Urinary bladder (tissue), 4 donors: ENCODE results near the gene FKTN. TPM values are rescaled to one million over a fixed set of nuclear protein-coding genes. Genes with fewer than 3 reads are reported as not detected.

Source experiments
- DNase-seq: peaks from one replicate; pipeline ENCODE4 v3.0.0-alpha.2; 2015; ENCODE audit errors: extremely low spot score
- H3K27ac ChIP-seq: one replicate; pipeline ENCODE4 v1.5.1; 2013; ENCODE audit warnings: low read depth, mild to moderate bottlenecking, moderate library complexity
- H3K36me3 ChIP-seq: one replicate; pipeline ENCODE4 v1.6.1; 2013; ENCODE audit warnings: mild to moderate bottlenecking, moderate library complexity; ENCODE audit not compliant: insufficient read depth
- H3K4me1 ChIP-seq: one replicate; pipeline ENCODE4 v1.6.1; 2013; ENCODE audit warnings: mild to moderate bottlenecking, moderate library complexity; ENCODE audit not compliant: insufficient read depth
- H3K4me3 ChIP-seq: one replicate; pipeline ENCODE4 v1.5.1; 2013; ENCODE audit warnings: low read depth, low read length
- WGBS: extraction: QIAGEN DNeasy Blood & Tissue Kit; methylation state at CpG from one replicate; pipeline ENCODE4 v1.1.7; 2013; 5-methylcytosine and 5-hydroxymethylcytosine counted together
- polyA plus RNA-seq: library from polyadenylated mRNA; stranded (reverse); fragments of 200-250 nt; gene quantifications from one replicate; pipeline ENCODE4 v1.2.3, GENCODE V29; 2013
- total RNA-seq: library from RNA; depleted of rRNA; stranded (reverse); fragments of >200 nt; gene quantifications from one replicate; pipeline ENCODE4 v1.2.3, GENCODE V29; 2014
- donor health status: healthy with polysubstance abuse.
- donor health status: healthy.

FKTN gene
- total and polyA plus RNA-seq, 2 donors, result 5.0 to 48.9 TPM

GRCh38 chr9:105678163-105678562 lies 120.2 kb downstream of the FKTN start:
- DNase-seq, result no peak
- Histone ChIP-seq H3K4me3 (no peak overlapping the region), H3K27ac (no peak overlapping the region), H3K36me3 (no peaks in the 10 kb centered on the region), H3K4me1 (no peaks in the 10 kb centered on the region)
- 78% methylated on average over 1 of the region's 1 CpG for WGBS

DNA sequence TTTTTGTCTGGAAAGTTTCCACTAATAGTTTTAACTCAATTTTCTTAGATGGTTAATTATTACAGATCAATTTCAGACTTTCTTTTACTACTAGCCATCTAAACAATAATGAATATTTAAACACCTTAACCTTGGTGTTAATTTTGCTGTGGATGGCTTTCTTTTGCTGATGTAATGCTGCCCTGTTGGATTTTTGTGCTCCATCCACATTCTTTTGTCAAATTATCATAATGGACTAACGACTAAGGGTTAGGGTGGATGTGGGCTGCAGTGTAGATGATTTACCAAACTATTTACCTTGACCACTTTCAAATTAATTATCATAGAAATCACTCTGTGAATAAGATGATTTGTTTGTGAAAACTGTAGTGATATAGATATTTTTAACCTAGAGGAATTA lies 120.8 kb downstream of the FKTN start:
- Histone ChIP-seq H3K4me1 (no peaks in the 10 kb centered on the region), H3K27ac (no peak overlapping the region), H3K4me3 (no peak overlapping the region), H3K36me3 (no peaks in the 10 kb centered on the region)
- DNase-seq, result no peak
- 38% methylated on average over 1 of the region's 1 CpG for WGBS

DNA sequence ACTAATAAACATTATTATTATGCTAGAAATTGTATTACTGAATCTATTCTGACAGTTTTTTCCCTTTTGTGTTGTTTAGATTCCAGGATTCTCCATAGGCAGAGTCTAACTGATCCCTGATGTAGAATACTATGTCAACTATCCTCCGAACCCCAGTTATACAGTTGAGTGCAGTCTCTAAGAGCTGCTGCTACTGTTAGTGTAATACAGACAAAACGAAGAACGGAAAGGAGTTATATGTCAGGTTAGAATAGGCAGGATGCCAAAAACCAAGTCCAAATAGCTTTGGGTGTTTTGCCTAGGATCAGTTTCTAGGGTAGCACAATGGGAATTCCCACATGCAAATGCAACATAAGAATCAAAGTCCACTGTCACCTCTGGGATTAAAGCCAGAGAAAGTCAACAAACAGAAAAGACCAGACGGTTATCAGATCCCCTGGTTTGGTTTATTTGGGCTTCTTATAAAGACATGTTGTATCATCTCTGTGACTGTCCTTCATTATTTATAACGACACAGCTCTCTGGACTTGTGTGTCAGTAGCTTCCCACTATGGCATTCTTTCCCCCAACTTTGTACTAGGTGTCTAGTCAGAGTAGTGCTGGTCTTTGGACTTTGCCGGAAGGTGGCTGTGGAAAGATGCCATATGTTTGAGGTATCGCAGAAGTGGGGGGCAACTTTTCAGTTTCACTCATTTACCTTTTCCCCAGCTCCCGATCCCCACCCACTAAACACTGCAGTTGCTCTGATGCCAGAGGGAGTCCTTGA lies 121.5 kb downstream of the FKTN start:
- Histone ChIP-seq H3K4me3 (no peak overlapping the region), H3K36me3 (no peaks in the 10 kb centered on the region), H3K27ac (no peak overlapping the region), H3K4me1 (no peaks in the 10 kb centered on the region)
- no peak for DNase-seq
- WGBS, result 71% methylated on average over 8 of the region's 8 CpGs

DNA sequence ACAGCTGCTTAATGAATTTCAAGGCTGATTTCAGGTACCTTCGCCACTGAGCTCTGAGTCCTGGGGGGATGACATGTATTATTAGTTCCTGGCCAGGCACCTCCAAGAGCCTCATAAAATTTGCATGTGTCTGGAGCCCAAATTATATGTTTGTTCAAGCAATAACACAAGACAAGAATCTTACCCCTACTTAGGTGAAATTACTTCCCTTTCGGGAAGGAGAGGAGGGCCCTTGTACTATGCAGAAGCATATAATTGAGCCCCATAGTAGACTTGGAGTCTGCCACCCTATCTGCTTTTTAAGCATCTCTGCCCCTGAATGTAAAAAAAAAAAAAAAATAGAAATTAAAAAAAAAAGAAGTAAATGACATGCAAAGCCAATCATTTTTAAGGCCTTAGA lies 123.4 kb downstream of the FKTN start:
- H3K4me1 ChIP-seq, result no peaks in the 10 kb centered on the region
- no peaks in the 10 kb centered on the region for H3K36me3 ChIP-seq
- WGBS, result 93% methylated on average over 2 of the region's 2 CpGs
- H3K4me3 ChIP-seq, result no peak overlapping the region
- H3K27ac ChIP-seq, result no peak overlapping the region
- no peak for DNase-seq

GRCh38 chr9:105681724-105682123 lies 123.8 kb downstream of the FKTN start:
- Histone ChIP-seq H3K4me3 (no peak overlapping the region), H3K36me3 (no peaks in the 10 kb centered on the region), H3K4me1 (no peaks in the 10 kb centered on the region), H3K27ac (no peak overlapping the region)
- no peak for DNase-seq
- WGBS, result 87% methylated on average over 1 of the region's 1 CpG

DNA sequence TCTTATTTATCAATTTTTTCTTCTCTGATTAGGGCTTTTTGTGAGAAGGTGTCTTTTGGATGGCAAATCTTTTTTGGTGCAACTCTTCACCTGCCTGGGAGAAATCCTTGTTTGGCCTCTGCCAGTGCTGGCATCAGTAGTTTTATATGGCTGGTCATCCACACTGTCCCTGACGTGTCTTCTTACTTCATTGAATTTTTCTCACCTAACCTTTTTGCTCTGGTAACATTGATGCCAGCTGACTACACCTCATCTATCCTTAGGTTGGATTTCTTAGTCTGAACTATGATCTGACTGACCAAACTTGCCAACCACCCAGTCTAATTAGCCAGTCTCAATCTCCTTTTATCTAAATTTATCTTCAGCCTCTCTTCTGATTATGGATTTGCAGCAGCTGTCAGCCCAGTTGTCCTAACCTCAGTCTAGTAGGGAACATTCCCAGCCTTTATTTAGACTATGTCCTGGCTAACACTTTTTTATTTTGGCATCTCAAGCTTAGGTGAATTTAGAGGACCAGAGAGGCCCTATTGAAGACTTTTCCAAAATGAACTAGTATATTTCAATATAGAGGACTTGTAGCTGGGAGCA lies 125.9 kb downstream of the FKTN start:
- H3K36me3 ChIP-seq, result no peaks in the 10 kb centered on the region
- WGBS, result 67% methylated on average over 1 of the region's 1 CpG
- no peak overlapping the region for H3K4me3 ChIP-seq
- H3K27ac ChIP-seq, result no peak overlapping the region
- H3K4me1 ChIP-seq, result no peaks in the 10 kb centered on the region
- no peak for DNase-seq

- no peak overlapping the region for H3K4me3 ChIP-seq
- H3K36me3 ChIP-seq, result no peaks in the 10 kb centered on the region
- no peak overlapping the region for H3K27ac ChIP-seq
- 93% methylated on average over 4 of the region's 4 CpGs for WGBS
- no peaks in the 10 kb centered on the region for H3K4me1 ChIP-seq
- DNase-seq, result no peak
Measured at GRCh38 chr9:105686936-105687335, 129.0 kb downstream of the FKTN start.

Other genes starting within 250 kb of the FKTN start
- 27.5 TPM for gene FSD1L, start 110.1 kb upstream of the FKTN start, total RNA-seq
- gene FSD1L, start 110.1 kb upstream of the FKTN start, polyA plus RNA-seq, result 1.7 TPM
- gene TAL2, start 104.3 kb downstream of the FKTN start, total RNA-seq, result 0.69 TPM
- not detected for gene TAL2, start 104.3 kb downstream of the FKTN start, polyA plus RNA-seq
- 15.0 TPM for gene TMEM38B, start 136.4 kb downstream of the FKTN start, total RNA-seq
- gene TMEM38B, start 136.4 kb downstream of the FKTN start, polyA plus RNA-seq, result 9.6 TPM